ENCODE data around the gene IL15. TPM values are rescaled to one million over a fixed set of nuclear protein-coding genes. Genes with fewer than 3 reads are reported as not detected.

The IL15 gene
- total RNA-seq, 1 experiment from 2014 or later = 2.6 TPM

- Mint-ChIP-seq H3K9me3 (no peaks in the 10 kb centered on the region), H3K36me3 (no peaks in the 10 kb centered on the region), H3K27me3 (ENCODE audit: low read depth) (peaks cover 19% of the 10 kb centered on the region), H3K4me1 (peaks cover 32% of the 10 kb centered on the region), H3K27ac (no peak overlapping the region), H3K4me3 (no peak overlapping the region)
- TF ChIP-seq CREM (CRISPR knock-in tag; IDR thresholded peaks at IDR 0.05) = no peak
- TF ChIP-seq SMAD3 (CRISPR knock-in tag; IDR thresholded peaks at IDR 0.05; ENCODE audit: borderline replicate concordance) = no peak
- TF ChIP-seq MLX (CRISPR knock-in tag; IDR thresholded peaks at IDR 0.05) = no peak
- no peak for TF ChIP-seq TEAD1 (CRISPR knock-in tag; IDR thresholded peaks at IDR 0.05)
- TF ChIP-seq GRHL2 (CRISPR knock-in tag; IDR thresholded peaks at IDR 0.05; ENCODE audit: insufficient replicate concordance, severe bottlenecking) = no peak
- TF ChIP-seq IRF2 (CRISPR knock-in tag; IDR thresholded peaks at IDR 0.05; ENCODE audit: borderline replicate concordance, low read depth) = no peak
- TF ChIP-seq ZNF263 (CRISPR knock-in tag; IDR thresholded peaks at IDR 0.05; ENCODE audit: low read depth) = no peak
- no peak for TF ChIP-seq SP1 (CRISPR knock-in tag; conservative IDR thresholded peaks at IDR 0.05)
- no peak for TF ChIP-seq NFE2L1 (CRISPR knock-in tag; IDR thresholded peaks at IDR 0.05)
- no peak for TF ChIP-seq MXD4 (CRISPR knock-in tag; IDR thresholded peaks at IDR 0.05; ENCODE audit: borderline replicate concordance)
- no peak for TF ChIP-seq HMGA2 (CRISPR knock-in tag; IDR thresholded peaks at IDR 0.05)
- TF ChIP-seq RELA (CRISPR knock-in tag; IDR thresholded peaks at IDR 0.05; ENCODE audit: borderline replicate concordance) = no peak
- no peak for TF ChIP-seq SOX15 (CRISPR knock-in tag; IDR thresholded peaks at IDR 0.05)
- no peak for TF ChIP-seq ZNF532 (CRISPR knock-in tag; IDR thresholded peaks at IDR 0.05; ENCODE audit: borderline replicate concordance)
- no peak for TF ChIP-seq TP53 (CRISPR knock-in tag; IDR thresholded peaks at IDR 0.05)
- no peak for TF ChIP-seq KAT7 (CRISPR knock-in tag; IDR thresholded peaks at IDR 0.05; ENCODE audit: borderline replicate concordance)
- no peak for TF ChIP-seq ZNF121 (CRISPR knock-in tag; IDR thresholded peaks at IDR 0.05)
- no peak for TF ChIP-seq NR1H2 (CRISPR knock-in tag; IDR thresholded peaks at IDR 0.05)
- TF ChIP-seq FOXJ3 (CRISPR knock-in tag; IDR thresholded peaks at IDR 0.05; ENCODE audit: borderline replicate concordance) = no peak
- POLR2A ChIA-PET = no interaction called here
- DNase-seq (ENCODE audit: low spot score) (no peak), ATAC-seq (no peak)
- CTCF ChIA-PET = no interaction called here
Measured at GRCh38 chr4:141640696-141641095, 4.3 kb downstream of the IL15 start.

- Mint-ChIP-seq H3K27ac (no peak overlapping the region), H3K27me3 (ENCODE audit: low read depth) (peaks cover 11% of the 10 kb centered on the region), H3K4me1 (peaks cover 28% of the 10 kb centered on the region), H3K4me3 (no peak overlapping the region), H3K9me3 (no peaks in the 10 kb centered on the region), H3K36me3 (no peaks in the 10 kb centered on the region)
- DNase-seq (ENCODE audit: low spot score) (no peak), ATAC-seq (no peak)
- ChIA-PET CTCF (no interaction called here), POLR2A (no interaction called here)
- TF ChIP-seq FOXP1 (CRISPR knock-in tag; IDR thresholded peaks at IDR 0.05; ENCODE audit: borderline replicate concordance) (no peak), CTCF (IDR thresholded peaks at IDR 0.05) (no peak), ZNF317 (CRISPR knock-in tag; IDR thresholded peaks at IDR 0.05; ENCODE audit: borderline replicate concordance, low read depth) (no peak), AR (CRISPR knock-in tag; IDR thresholded peaks at IDR 0.05) (no peak), ZNF219 (CRISPR knock-in tag; IDR thresholded peaks at IDR 0.05; ENCODE audit: borderline replicate concordance) (no peak), ZSCAN18 (CRISPR knock-in tag; IDR thresholded peaks at IDR 0.05) (no peak)
Measured at GRCh38 chr4:141642063-141642462, 5.7 kb downstream of the IL15 start.
